ENCODE measurements around the gene C5.

Gene C5

GRCh38 chr9:120913647-120914264 lies 136.3 kb downstream of the C5 start:
- DNase-seq (ENCODE audit: low spot score), result no peak
- TF ChIP-seq, protein P1, sequence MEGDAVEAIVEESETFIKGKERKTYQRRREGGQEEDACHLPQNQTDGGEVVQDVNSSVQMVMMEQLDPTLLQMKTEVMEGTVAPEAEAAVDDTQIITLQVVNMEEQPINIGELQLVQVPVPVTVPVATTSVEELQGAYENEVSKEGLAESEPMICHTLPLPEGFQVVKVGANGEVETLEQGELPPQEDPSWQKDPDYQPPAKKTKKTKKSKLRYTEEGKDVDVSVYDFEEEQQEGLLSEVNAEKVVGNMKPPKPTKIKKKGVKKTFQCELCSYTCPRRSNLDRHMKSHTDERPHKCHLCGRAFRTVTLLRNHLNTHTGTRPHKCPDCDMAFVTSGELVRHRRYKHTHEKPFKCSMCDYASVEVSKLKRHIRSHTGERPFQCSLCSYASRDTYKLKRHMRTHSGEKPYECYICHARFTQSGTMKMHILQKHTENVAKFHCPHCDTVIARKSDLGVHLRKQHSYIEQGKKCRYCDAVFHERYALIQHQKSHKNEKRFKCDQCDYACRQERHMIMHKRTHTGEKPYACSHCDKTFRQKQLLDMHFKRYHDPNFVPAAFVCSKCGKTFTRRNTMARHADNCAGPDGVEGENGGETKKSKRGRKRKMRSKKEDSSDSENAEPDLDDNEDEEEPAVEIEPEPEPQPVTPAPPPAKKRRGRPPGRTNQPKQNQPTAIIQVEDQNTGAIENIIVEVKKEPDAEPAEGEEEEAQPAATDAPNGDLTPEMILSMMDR (IDR thresholded peaks at IDR 0.05; ENCODE audit: extremely low read depth, insufficient read depth, missing control alignments), result no peak
- in situ Hi-C loops (cut with MboI; ENCODE audit: low pct_unique_long_range_greater_than_20kb, low sequenced_read_pairs, unreplicated experiment), result no loop called here

DNA sequence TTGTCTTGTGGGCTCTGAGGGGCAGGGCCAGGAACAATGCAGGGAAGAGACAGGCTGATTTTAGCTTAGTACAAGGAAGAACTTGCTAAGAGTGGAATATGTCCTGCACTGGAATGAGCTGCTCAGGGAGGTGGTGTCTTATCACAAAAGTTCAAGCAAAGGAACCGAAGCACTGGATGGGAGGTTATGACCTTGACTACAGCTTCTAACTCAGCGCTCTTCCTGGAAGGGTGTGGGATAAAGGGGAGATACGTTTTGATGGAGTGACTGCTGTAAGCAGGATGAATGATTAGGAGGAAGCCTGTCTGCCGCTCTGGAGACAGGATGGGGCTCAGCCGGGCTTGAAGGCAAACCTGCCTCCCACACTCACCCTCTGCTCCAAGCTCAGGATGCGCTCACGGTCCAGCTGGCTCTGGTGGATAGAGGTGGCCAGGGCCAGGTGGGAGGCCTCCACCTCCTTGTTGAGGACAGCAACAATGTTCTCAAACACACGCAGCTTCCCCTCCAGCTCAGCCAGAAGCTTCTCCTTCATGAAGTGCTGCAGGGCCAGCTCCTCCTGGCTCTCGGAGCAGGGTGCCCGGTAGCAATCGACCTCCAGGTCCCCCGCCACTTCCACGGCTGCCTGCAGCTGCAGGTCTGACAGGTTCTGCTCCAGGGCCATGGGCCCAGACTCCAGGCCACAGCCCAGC lies 137.0 kb downstream of the C5 start:
- in situ Hi-C loops (cut with MboI; ENCODE audit: low pct_unique_long_range_greater_than_20kb, low sequenced_read_pairs, unreplicated experiment), result no loop called here
- no peak for DNase-seq (ENCODE audit: low spot score)
- TF ChIP-seq, protein P1 (IDR thresholded peaks at IDR 0.05; ENCODE audit: extremely low read depth, insufficient read depth, missing control alignments), result no peak

- in situ Hi-C loops (cut with MboI; ENCODE audit: low pct_unique_long_range_greater_than_20kb, low sequenced_read_pairs, unreplicated experiment), result no loop called here
- TF ChIP-seq, protein P1 (IDR thresholded peaks at IDR 0.05; ENCODE audit: extremely low read depth, insufficient read depth, missing control alignments), result no peak
- no peak for DNase-seq (ENCODE audit: low spot score)
Measured at GRCh38 chr9:120911295-120911837, 138.7 kb downstream of the C5 start.

DNA sequence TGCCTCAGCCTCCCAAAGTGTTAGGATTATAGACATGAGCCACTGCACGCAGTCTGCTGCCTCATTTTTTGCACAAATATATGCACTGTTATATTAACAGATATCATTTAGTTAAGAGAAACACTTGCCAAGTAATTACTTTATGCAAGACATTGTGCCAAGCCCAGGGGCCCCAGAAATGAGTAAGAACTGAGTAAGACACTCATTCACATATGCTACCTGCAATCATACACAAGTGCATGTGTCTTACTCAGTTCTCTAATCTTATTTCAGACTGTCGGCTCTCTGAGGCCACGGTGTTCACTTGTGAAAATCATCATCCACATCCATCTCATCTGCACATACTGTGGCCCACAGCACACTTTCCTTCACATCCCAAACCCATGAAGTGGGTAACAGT lies 139.4 kb downstream of the C5 start:
- no peak for DNase-seq (ENCODE audit: low spot score)
- TF ChIP-seq, protein P1 (IDR thresholded peaks at IDR 0.05; ENCODE audit: extremely low read depth, insufficient read depth, missing control alignments), result no peak
- in situ Hi-C loops (cut with MboI; ENCODE audit: low pct_unique_long_range_greater_than_20kb, low sequenced_read_pairs, unreplicated experiment), result no loop called here

DNA sequence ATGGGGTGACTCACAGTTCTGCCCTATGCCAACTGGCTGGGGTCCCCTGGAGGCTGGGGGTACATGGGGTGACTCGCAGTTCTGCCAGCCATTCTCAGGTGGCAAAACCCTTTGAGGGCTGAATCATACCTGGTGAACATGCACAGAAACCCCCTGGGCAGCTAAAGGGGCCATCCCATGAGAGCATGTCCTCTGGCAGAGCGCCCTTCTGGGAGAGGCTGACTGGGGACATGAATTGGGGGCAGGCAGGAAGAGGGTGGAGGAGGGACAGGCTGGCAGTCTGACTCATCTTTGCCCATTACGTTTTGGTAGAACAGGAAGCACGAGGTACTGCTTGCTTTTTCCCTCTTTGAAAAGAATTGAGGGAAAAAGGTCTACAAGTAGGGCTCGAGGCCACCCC lies 140.2 kb downstream of the C5 start:
- TF ChIP-seq, protein P1 (IDR thresholded peaks at IDR 0.05; ENCODE audit: extremely low read depth, insufficient read depth, missing control alignments), result no peak
- in situ Hi-C loops (cut with MboI; ENCODE audit: low pct_unique_long_range_greater_than_20kb, low sequenced_read_pairs, unreplicated experiment), result no loop called here
- DNase-seq (ENCODE audit: low spot score), result no peak

- DNase-seq (ENCODE audit: low spot score), result no peak
- in situ Hi-C loops (cut with MboI; ENCODE audit: low pct_unique_long_range_greater_than_20kb, low sequenced_read_pairs, unreplicated experiment), result no loop called here
- TF ChIP-seq, protein P1 (IDR thresholded peaks at IDR 0.05; ENCODE audit: extremely low read depth, insufficient read depth, missing control alignments), result no peak
Measured at GRCh38 chr9:120905315-120906164, 144.5 kb downstream of the C5 start.
